Measurements from ENCODE around the gene KIRREL3. TPM values are rescaled to one million over a fixed set of nuclear protein-coding genes. Genes with fewer than 3 reads are reported as not detected.

The KIRREL3 gene
- total RNA-seq, 1 experiment from 2014 or later, result 0.44 TPM

DNA sequence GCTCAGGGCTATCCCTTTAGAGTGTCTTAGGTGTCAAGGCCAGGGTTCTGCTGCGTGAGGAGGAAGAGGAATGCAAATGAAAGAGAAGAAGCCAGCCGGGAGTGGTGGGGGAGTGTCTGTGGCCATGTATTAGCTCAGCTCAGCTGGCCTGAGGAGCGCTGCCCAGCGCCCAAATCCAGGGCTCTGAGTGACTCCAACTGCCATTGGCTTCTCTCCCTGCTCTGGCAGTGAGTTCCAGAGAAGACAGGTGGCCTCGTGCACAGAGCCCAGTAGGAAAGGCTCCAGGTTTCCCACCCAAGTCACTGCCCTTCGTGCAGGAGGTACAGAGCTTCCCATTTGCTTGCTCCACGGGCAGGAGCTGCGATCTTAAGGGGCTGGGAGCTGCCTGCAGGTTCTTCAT is 302.0 kb downstream of the KIRREL3 start:
- no peaks in the 10 kb centered on the region for H3K9me3 ChIP-seq (ENCODE audit: low read length)
- ChIA-PET POLR2A (ENCODE audit: unreplicated experiment) (no interaction called here), CTCF (no interaction called here)
- H3K9me2 ChIP-seq (replicated peaks; ENCODE audit: low read length), result no peaks in the 10 kb centered on the region
- H3K4me1 ChIP-seq (ENCODE audit: insufficient read depth, low read length), result no peaks in the 10 kb centered on the region
- ATAC-seq (no peak), DNase-seq (no peak)
- H3K9ac ChIP-seq (ENCODE audit: low read length), result no peak overlapping the region
- peaks cover 87% of the 10 kb centered on the region for H3K27me3 ChIP-seq (ENCODE audit: low read length)
- no peaks in the 10 kb centered on the region for H3K79me2 ChIP-seq (ENCODE audit: low read length)
- no peak overlapping the region for H3K4me2 ChIP-seq (ENCODE audit: low read length)
- no peaks in the 10 kb centered on the region for H3F3A ChIP-seq (ENCODE audit: low read length, unreplicated experiment)
- no peak overlapping the region for H3K4me3 ChIP-seq (ENCODE audit: low read length)
- no peaks in the 10 kb centered on the region for H3K36me3 ChIP-seq (ENCODE audit: low read depth, low read length)
- no peak overlapping the region for H2AFZ ChIP-seq (ENCODE audit: low read length)
- TF ChIP-seq, protein P1, sequence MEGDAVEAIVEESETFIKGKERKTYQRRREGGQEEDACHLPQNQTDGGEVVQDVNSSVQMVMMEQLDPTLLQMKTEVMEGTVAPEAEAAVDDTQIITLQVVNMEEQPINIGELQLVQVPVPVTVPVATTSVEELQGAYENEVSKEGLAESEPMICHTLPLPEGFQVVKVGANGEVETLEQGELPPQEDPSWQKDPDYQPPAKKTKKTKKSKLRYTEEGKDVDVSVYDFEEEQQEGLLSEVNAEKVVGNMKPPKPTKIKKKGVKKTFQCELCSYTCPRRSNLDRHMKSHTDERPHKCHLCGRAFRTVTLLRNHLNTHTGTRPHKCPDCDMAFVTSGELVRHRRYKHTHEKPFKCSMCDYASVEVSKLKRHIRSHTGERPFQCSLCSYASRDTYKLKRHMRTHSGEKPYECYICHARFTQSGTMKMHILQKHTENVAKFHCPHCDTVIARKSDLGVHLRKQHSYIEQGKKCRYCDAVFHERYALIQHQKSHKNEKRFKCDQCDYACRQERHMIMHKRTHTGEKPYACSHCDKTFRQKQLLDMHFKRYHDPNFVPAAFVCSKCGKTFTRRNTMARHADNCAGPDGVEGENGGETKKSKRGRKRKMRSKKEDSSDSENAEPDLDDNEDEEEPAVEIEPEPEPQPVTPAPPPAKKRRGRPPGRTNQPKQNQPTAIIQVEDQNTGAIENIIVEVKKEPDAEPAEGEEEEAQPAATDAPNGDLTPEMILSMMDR (conservative IDR thresholded peaks at IDR 0.05; ENCODE audit: low read depth, low read length), result no peak
- TF ChIP-seq EZH2phosphoT487 (IDR thresholded peaks at IDR 0.05; ENCODE audit: borderline replicate concordance, low read length), result no peak
- TF ChIP-seq EZH2 (IDR thresholded peaks at IDR 0.05; ENCODE audit: low read length, unreplicated experiment), result no peak
- no peaks in the 10 kb centered on the region for H4K20me1 ChIP-seq (ENCODE audit: low read length)
- no TSS peak for BruUV-seq (replicated peaks)
- H3K27ac ChIP-seq (ENCODE audit: low read length), result no peak overlapping the region
- intact Hi-C loops (cut with micrococcal nuclease), result no loop called here

DNA sequence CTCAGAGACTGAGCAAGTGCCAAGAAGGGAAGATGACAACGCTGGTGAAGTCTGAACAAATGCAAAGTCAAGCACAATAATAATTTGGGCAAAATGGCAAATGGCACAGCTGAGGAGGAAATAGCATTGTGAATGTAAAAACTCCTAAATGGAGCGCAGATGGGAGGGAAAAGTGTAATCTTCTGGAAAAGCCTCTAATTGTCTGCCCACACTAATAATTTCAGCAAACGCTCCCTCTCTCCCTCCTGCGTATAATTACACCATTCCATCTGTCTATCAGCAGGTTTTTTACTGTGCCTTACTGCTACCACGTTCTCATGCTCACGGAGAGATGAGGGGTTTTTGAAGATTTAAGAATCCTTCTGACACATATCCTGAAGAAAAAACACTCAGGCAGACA is 302.6 kb downstream of the KIRREL3 start:
- Histone ChIP-seq H3K27me3 (ENCODE audit: low read length) (peaks cover 87% of the 10 kb centered on the region), H3K4me3 (ENCODE audit: low read length) (no peak overlapping the region), H3K4me2 (ENCODE audit: low read length) (no peak overlapping the region), H2AFZ (ENCODE audit: low read length) (no peak overlapping the region), H3K27ac (ENCODE audit: low read length) (no peak overlapping the region), H3K36me3 (ENCODE audit: low read depth, low read length) (no peaks in the 10 kb centered on the region), H4K20me1 (ENCODE audit: low read length) (no peaks in the 10 kb centered on the region), H3K9me2 (replicated peaks; ENCODE audit: low read length) (no peaks in the 10 kb centered on the region), H3K9me3 (ENCODE audit: low read length) (no peaks in the 10 kb centered on the region), H3K9ac (ENCODE audit: low read length) (no peak overlapping the region), H3F3A (ENCODE audit: low read length, unreplicated experiment) (no peaks in the 10 kb centered on the region), H3K4me1 (ENCODE audit: insufficient read depth, low read length) (no peaks in the 10 kb centered on the region), H3K79me2 (ENCODE audit: low read length) (no peaks in the 10 kb centered on the region)
- DNase-seq (no peak), ATAC-seq (no peak)
- TF ChIP-seq, protein P1 (conservative IDR thresholded peaks at IDR 0.05; ENCODE audit: low read depth, low read length), result no peak
- TF ChIP-seq EZH2 (IDR thresholded peaks at IDR 0.05; ENCODE audit: low read length, unreplicated experiment) (no peak), EZH2phosphoT487 (IDR thresholded peaks at IDR 0.05; ENCODE audit: borderline replicate concordance, low read length) (no peak)
- ChIA-PET POLR2A (ENCODE audit: unreplicated experiment) (no interaction called here), CTCF (no interaction called here)
- no TSS peak for BruUV-seq (replicated peaks)
- intact Hi-C loops (cut with micrococcal nuclease), result no loop called here

DNA sequence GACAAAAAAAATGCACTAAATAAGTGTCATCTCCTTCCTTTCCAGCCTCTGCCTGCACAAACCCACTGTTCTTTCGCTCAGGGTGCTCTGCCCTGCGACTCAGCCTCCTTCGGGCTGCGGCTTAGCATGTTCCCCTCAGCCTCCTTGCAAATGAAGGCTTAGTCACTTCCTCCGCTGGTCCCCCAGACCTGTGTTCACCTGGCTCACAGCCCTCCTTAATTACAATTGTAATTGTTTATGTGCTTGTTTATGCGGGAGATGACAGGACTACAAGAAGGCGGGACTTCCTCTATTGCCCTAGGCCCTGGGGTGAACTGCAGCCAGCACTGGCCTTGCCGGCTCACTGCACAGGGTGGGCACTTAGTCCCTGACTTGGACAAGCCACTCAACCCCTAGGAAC is 303.6 kb downstream of the KIRREL3 start:
- intact Hi-C loops (cut with micrococcal nuclease), result no loop called here
- H3F3A ChIP-seq (ENCODE audit: low read length, unreplicated experiment), result no peaks in the 10 kb centered on the region
- no TSS peak for BruUV-seq (replicated peaks)
- ATAC-seq, result no peak
- TF ChIP-seq EZH2phosphoT487 (IDR thresholded peaks at IDR 0.05; ENCODE audit: borderline replicate concordance, low read length) (no peak), EZH2 (IDR thresholded peaks at IDR 0.05; ENCODE audit: low read length, unreplicated experiment) (no peak)
- TF ChIP-seq, protein P1 (conservative IDR thresholded peaks at IDR 0.05; ENCODE audit: low read depth, low read length), result no peak
- no peak overlapping the region for H3K4me3 ChIP-seq (ENCODE audit: low read length)
- H3K9ac ChIP-seq (ENCODE audit: low read length), result no peak overlapping the region
- H3K36me3 ChIP-seq (ENCODE audit: low read depth, low read length), result no peaks in the 10 kb centered on the region
- peaks cover 81% of the 10 kb centered on the region for H3K27me3 ChIP-seq (ENCODE audit: low read length)
- H3K79me2 ChIP-seq (ENCODE audit: low read length), result no peaks in the 10 kb centered on the region
- H3K9me3 ChIP-seq (ENCODE audit: low read length), result no peaks in the 10 kb centered on the region
- no peaks in the 10 kb centered on the region for H3K9me2 ChIP-seq (replicated peaks; ENCODE audit: low read length)
- POLR2A ChIA-PET (ENCODE audit: unreplicated experiment), result no interaction called here
- no peaks in the 10 kb centered on the region for H4K20me1 ChIP-seq (ENCODE audit: low read length)
- CTCF ChIA-PET, result no interaction called here
- H3K4me2 ChIP-seq (ENCODE audit: low read length), result no peak overlapping the region
- no peak for DNase-seq
- H3K27ac ChIP-seq (ENCODE audit: low read length), result no peak overlapping the region
- no peaks in the 10 kb centered on the region for H3K4me1 ChIP-seq (ENCODE audit: insufficient read depth, low read length)
- no peak overlapping the region for H2AFZ ChIP-seq (ENCODE audit: low read length)

Measured in PC-3 (cell line).